HFF-Myc (cell line): Measurements from ENCODE around the gene CACNA1I.

Source experiments
- DNase-seq: peaks from one replicate; pipeline ENCODE4 v3.0.0-alpha.2; 2011; ENCODE audit warnings: low read depth; ENCODE audit errors: extremely low read depth
- H3K4me3 ChIP-seq: replicated peaks from 2 replicates; pipeline ENCODE4 v1.5.1; 2011; ENCODE audit warnings: low read depth, mild to moderate bottlenecking, control low read depth, low read length
- TF ChIP-seq, protein P1 (sequence below): IDR thresholded peaks from 2 replicates; pipeline ENCODE4 v1.5.1; 2012; ENCODE audit warnings: mild to moderate bottlenecking, low read depth, low read length, control low read depth; ENCODE audit errors: missing control alignments

Gene CACNA1I

DNA sequence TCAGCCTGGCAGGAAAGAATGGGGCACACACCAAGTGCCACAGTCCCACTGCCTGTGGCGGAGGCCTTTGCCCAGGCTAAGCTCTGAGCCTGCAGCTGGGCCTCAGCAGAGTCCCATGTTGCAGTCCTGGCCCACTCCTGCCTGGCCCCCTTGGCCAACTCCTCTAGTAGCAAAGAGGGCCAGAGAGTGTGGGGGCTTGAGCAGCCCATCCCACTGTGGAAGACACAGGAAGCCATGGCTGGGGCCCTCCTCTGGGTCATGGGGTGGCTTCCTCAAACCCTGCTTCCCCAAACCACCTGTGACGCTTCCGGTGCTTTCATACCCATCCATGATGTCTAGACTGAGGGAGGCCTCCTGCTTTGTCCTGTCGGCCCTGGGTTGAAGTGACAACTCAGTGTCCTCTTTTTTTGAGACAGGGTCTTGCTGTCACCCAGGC, 43.8 kb upstream of the CACNA1I start:
- no peak overlapping the region for H3K4me3 ChIP-seq
- no peak for DNase-seq
- TF ChIP-seq, protein P1, sequence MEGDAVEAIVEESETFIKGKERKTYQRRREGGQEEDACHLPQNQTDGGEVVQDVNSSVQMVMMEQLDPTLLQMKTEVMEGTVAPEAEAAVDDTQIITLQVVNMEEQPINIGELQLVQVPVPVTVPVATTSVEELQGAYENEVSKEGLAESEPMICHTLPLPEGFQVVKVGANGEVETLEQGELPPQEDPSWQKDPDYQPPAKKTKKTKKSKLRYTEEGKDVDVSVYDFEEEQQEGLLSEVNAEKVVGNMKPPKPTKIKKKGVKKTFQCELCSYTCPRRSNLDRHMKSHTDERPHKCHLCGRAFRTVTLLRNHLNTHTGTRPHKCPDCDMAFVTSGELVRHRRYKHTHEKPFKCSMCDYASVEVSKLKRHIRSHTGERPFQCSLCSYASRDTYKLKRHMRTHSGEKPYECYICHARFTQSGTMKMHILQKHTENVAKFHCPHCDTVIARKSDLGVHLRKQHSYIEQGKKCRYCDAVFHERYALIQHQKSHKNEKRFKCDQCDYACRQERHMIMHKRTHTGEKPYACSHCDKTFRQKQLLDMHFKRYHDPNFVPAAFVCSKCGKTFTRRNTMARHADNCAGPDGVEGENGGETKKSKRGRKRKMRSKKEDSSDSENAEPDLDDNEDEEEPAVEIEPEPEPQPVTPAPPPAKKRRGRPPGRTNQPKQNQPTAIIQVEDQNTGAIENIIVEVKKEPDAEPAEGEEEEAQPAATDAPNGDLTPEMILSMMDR = no peak

DNA sequence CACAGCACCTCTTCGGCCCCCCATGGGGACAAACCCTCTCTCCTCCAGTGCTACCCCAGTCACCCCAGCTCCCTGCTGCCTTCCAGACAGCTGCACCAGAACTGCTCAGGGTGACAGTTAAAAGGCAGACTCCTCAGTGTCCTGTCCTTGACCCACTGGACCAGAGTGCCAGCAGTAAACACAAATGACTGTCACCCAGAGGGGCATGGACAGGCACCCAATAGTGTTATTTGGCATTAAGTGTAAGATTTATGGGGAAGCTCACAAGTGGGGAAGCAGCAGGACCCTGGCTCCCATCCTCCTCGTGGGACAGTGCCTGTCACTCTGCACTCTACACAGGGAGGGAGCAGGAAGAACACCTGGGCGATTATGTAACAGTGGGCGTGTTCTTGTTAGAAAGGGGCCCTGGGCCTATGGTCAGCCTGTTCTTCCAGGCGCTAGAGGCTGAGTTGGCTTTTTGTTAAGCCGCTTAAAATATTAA, 43.0 kb upstream of the CACNA1I start:
- no peak for DNase-seq
- TF ChIP-seq, protein P1 = no peak
- H3K4me3 ChIP-seq = no peak overlapping the region

DNA sequence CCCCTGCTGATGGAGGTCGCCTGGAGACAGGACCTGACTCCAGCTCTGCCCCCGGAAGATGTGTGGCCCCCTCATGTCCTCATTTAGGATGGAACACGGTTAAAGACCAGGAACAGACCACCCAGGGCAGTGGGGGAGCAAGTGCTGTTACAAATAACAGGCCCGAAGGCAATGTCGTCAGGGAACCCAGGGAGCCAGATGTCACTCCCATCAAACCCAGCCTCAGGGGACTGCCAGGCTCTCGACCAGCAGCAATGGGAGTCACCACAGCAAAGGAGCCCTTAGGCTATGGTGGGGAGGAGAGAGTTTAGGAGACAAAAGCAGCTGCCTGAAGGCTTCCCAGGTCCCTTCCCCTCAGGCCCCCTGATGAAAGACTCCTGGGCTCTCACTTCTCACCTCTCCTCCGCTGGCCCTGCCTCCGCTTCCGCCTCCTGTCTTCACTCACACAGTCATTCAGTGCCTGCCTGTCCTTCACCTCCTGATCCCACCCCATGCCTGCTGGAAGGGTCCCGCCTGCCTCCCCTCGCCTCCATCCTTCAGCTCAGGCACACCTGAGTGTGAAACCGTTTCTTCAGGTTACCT, 42.4 kb upstream of the CACNA1I start:
- peak overlapping the region; percentile 32; the same call in 1 of the 2 replicates for H3K4me3 ChIP-seq
- TF ChIP-seq, protein P1 = no peak
- DNase-seq = no peak

DNA sequence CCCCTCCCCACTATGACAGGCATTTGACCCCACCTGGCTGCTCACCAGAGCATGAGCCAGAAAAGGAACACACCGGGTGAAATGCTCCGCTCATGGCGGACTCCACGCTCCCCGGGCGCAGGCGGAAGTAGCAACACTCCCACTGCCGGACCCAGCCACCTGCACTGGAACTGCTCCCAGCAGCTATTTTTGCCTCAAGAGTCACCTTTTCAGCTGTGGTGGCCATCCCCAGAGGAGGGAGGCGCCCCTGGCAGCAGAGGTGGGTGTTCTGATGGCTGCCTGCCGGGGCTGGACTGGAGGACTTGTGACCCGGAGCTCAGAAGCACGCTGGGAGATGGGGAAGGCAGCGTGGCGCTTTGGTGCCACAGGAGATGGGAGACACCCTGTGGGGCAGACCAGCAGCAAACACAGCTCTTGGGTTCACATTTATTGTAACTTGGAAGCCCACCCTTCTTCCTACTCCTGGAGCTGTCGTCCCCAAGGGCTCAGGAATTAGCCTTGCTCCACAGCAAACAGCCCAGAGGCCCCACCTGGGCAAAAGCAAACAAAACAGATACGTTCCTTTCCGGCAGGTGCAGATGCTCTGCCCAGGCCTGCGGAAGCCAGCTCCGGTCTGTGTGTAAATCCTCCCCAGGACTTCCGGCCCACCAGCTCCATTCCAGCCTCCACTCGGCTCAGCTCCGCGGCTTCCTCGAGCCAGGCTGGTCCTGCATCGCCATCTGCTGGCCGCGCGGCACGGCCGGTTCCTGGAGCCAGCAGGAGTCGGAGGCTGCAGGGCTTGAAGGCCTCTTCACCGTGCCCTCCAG, 41.7 kb upstream of the CACNA1I start:
- DNase-seq = peak; percentile 79

DNA sequence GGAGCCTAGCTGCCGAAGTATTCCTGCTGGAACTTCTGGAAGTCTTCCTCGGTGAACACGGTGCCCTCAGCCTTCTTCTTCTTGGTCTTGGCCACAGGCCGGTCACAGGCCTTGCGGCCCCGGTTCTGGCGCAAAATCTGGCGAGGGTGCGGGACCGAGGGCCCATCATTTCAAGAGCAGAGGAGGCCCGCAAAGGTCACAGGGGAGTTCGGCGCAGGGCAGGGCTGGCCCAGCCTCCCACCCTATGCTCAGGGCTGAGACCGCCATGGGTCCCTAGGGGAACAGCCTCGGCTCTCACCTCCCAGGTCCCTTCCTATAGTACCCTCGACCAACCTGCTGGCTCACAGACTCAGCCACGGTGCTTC, 41.1 kb upstream of the CACNA1I start:
- peak overlapping the region; percentile 19; the same call in 1 of the 2 replicates for H3K4me3 ChIP-seq
- TF ChIP-seq, protein P1 = no peak
- DNase-seq = no peak

More for the DNA sequence above, 41.7 kb upstream of the CACNA1I start:
- peak overlapping the region; percentile 32 for H3K4me3 ChIP-seq
- TF ChIP-seq, protein P1 = peak; percentile 98

DNA sequence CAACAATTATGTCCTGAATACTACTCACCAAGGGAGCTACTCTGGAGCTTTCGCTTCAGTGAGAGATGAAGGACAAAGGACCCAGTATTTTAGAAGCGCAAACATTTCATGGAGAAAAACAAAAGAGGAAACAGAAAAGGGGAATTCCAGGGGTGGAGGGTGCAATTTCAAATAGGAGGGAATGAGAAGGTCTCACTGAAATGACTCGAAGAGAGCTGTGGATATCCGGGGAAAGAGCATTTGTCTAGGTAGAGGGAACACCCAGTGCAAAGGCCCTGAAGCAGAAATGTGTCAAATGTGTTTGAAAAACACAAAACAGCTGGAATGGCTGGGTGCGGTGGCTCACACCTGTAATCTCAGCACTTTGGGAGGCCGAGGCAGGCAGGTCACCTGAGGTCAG, 40.4 kb upstream of the CACNA1I start:
- TF ChIP-seq, protein P1 = no peak
- no peak overlapping the region for H3K4me3 ChIP-seq
- DNase-seq = no peak
